MM.1S (cell line): ENCODE data around the gene TMC4.

Experiments used
- DNase-seq: peaks from one replicate; pipeline ENCODE4 v3.0.0-alpha.2; 2015
- H2AFZ ChIP-seq: fragments of 300-600 bp; sonication (generic); 2 replicates; pipeline ENCODE4 v1.6.0; 2016; ENCODE audit warnings: antibody characterized with exemption, low read length
- H3F3A ChIP-seq: fragments of 300-600 bp; sonication (generic); 2 replicates; pipeline ENCODE4 v1.6.1; 2016; ENCODE audit warnings: mild to moderate bottlenecking, antibody characterized with exemption, low read length, moderate library complexity, mixed read lengths; ENCODE audit not compliant: insufficient read depth
- H3K27ac ChIP-seq: fragments of 300-600 bp; sonication (generic); 2 replicates; pipeline ENCODE4 v1.5.1; 2016; ENCODE audit warnings: mild to moderate bottlenecking, low read length
- H3K27me3 ChIP-seq: fragments of 300-600 bp; sonication (generic); replicated peaks from 2 replicates; pipeline ENCODE4 v1.6.0; 2016; ENCODE audit warnings: low read length; ENCODE audit not compliant: insufficient read depth
- H3K36me3 ChIP-seq: fragments of 300-600 bp; sonication (generic); replicated peaks from 2 replicates; pipeline ENCODE4 v1.6.1; 2016; ENCODE audit warnings: mild to moderate bottlenecking, low read length, mixed read lengths; ENCODE audit not compliant: insufficient read depth
- H3K4me1 ChIP-seq: fragments of 300-600 bp; sonication (generic); 2 replicates; pipeline ENCODE4 v1.6.1; 2016; ENCODE audit warnings: low read length, mixed read lengths
- H3K4me2 ChIP-seq: fragments of 300-600 bp; sonication (generic); 2 replicates; pipeline ENCODE4 v1.6.0; 2016; ENCODE audit warnings: low read depth, low read length
- H3K4me3 ChIP-seq: fragments of 300-600 bp; sonication (generic); 2 replicates; pipeline ENCODE4 v1.5.1; 2016; ENCODE audit warnings: low read length, mixed read lengths
- H3K79me2 ChIP-seq: fragments of 300-600 bp; sonication (generic); 2 replicates; pipeline ENCODE4 v1.6.1; 2016; ENCODE audit warnings: mixed run types, low read length, mixed read lengths
- H3K9ac ChIP-seq: fragments of 300-600 bp; sonication (generic); 2 replicates; pipeline ENCODE4 v1.6.1; 2016; ENCODE audit warnings: low read length, mixed read lengths
- H3K9me2 ChIP-seq: fragments of 300-600 bp; sonication (generic); replicated peaks from 2 replicates; pipeline ENCODE4 v1.6.1; 2016; ENCODE audit warnings: mild to moderate bottlenecking, low read length, mixed read lengths; ENCODE audit not compliant: insufficient read depth
- H3K9me3 ChIP-seq: fragments of 300-600 bp; sonication (generic); replicated peaks from 2 replicates; pipeline ENCODE4 v1.6.1; 2016; ENCODE audit warnings: mild to moderate bottlenecking, low read length, mixed read lengths; ENCODE audit not compliant: insufficient read depth
- H4K20me1 ChIP-seq: fragments of 300-600 bp; sonication (generic); 2 replicates; pipeline ENCODE4 v1.6.1; 2016; ENCODE audit warnings: mild to moderate bottlenecking, low read length, moderate library complexity, mixed read lengths; ENCODE audit not compliant: insufficient read depth
- CTCF ChIP-seq: fragments of 300-600 bp; sonication (generic); IDR thresholded peaks from 2 replicates; pipeline ENCODE4 v1.5.1; 2016; ENCODE audit warnings: antibody characterized with exemption, low read length, mixed read lengths
- EZH2 ChIP-seq: fragments of 300-600 bp; sonication (generic); optimal IDR thresholded peaks from 2 replicates; pipeline ENCODE3; 2017; ENCODE audit warnings: low read depth, mild to moderate bottlenecking, antibody characterized with exemption, low read length, mixed read lengths
- EZH2phosphoT487 ChIP-seq: fragments of 300-600 bp; sonication (generic); IDR thresholded peaks from 2 replicates; pipeline ENCODE4 v1.6.1; 2018; ENCODE audit warnings: antibody characterized with exemption, low read length

Gene TMC4

GRCh38 chr19:54203151-54203611 is 30.2 kb upstream of the TMC4 start:
- Histone ChIP-seq H3K4me2 (peak overlapping the region; percentile 95), H3K27ac (no peak overlapping the region), H3K4me3 (0 out of 2 replicates have a peak overlapping the region, but pooled peaks have one; percentile 86), H3K9me2 (no peaks in the 10 kb centered on the region), H3K9me3 (no peaks in the 10 kb centered on the region), H3F3A (peaks cover 65% of the 10 kb centered on the region), H3K36me3 (peaks cover 50% of the 10 kb centered on the region), H2AFZ (no peak overlapping the region), H4K20me1 (peaks cover 68% of the 10 kb centered on the region), H3K79me2 (peaks cover 66% of the 10 kb centered on the region), H3K27me3 (no peaks in the 10 kb centered on the region), H3K4me1 (peaks cover 28% of the 10 kb centered on the region), H3K9ac (peak overlapping the region; percentile 94; the same call in 1 of the 2 replicates)
- TF ChIP-seq EZH2 (no peak), CTCF (no peak), EZH2phosphoT487 (no peak)
- no peak for DNase-seq

GRCh38 chr19:54201980-54202379 is 29.0 kb upstream of the TMC4 start:
- Histone ChIP-seq H3K4me2 (peak overlapping the region; percentile 95), H3K79me2 (peaks cover 64% of the 10 kb centered on the region), H3K9ac (peak overlapping the region; percentile 94), H3K4me3 (peak overlapping the region; percentile 86), H2AFZ (no peak overlapping the region), H4K20me1 (peaks cover 57% of the 10 kb centered on the region), H3K27ac (peak overlapping the region; percentile 74; the same call in 1 of the 2 replicates), H3K4me1 (peaks cover 28% of the 10 kb centered on the region), H3K9me2 (no peaks in the 10 kb centered on the region), H3K9me3 (no peaks in the 10 kb centered on the region), H3K36me3 (peaks cover 47% of the 10 kb centered on the region), H3F3A (peaks cover 55% of the 10 kb centered on the region), H3K27me3 (no peaks in the 10 kb centered on the region)
- TF ChIP-seq EZH2 (no peak), CTCF (no peak), EZH2phosphoT487 (no peak)
- no peak for DNase-seq

GRCh38 chr19:54201172-54201701 is 28.3 kb upstream of the TMC4 start:
- H3K36me3 ChIP-seq = peaks cover 43% of the 10 kb centered on the region
- H3K4me2 ChIP-seq = peak overlapping the region; percentile 95
- H3K27ac ChIP-seq = peak overlapping the region; percentile 74; the same call in 1 of the 2 replicates
- peak overlapping the region; percentile 86 for H3K4me3 ChIP-seq
- H3F3A ChIP-seq = peaks cover 49% of the 10 kb centered on the region
- no peaks in the 10 kb centered on the region for H3K27me3 ChIP-seq
- TF ChIP-seq EZH2 (no peak), EZH2phosphoT487 (no peak), CTCF (no peak)
- peaks cover 50% of the 10 kb centered on the region for H4K20me1 ChIP-seq
- H3K9me2 ChIP-seq = no peaks in the 10 kb centered on the region
- H3K9ac ChIP-seq = peak overlapping the region; percentile 94
- no peak for DNase-seq
- H3K4me1 ChIP-seq = peaks cover 28% of the 10 kb centered on the region
- H2AFZ ChIP-seq = no peak overlapping the region
- no peaks in the 10 kb centered on the region for H3K9me3 ChIP-seq
- H3K79me2 ChIP-seq = peaks cover 57% of the 10 kb centered on the region
